ENCODE data around the gene CCDC50. TPM values are rescaled to one million over a fixed set of nuclear protein-coding genes. Genes with fewer than 3 reads are reported as not detected.

CCDC50 gene
- total RNA-seq, 1 donor from 2014 or later: 51.0 TPM

DNA sequence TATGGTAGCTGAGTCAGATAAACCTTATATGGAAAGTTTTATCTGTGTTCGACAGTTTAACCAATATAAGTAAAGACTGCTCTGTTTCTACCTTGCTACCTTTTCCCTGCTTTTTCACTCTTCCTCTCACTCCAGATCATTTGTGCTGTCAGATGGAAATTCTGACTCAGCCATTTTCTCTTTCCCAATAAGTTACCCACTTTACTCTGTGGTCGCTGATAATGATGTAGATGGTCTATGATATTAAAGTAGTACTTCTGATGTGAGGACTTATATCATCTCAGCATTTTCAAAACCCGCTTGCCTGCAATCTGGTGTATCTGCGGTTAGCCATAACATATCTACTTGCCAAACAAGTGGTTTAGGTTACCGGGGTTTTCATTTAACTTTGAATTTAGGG lies 16.1 kb downstream of the CCDC50 start:
- DNase-seq (ENCODE audit: low read depth): no peak

DNA sequence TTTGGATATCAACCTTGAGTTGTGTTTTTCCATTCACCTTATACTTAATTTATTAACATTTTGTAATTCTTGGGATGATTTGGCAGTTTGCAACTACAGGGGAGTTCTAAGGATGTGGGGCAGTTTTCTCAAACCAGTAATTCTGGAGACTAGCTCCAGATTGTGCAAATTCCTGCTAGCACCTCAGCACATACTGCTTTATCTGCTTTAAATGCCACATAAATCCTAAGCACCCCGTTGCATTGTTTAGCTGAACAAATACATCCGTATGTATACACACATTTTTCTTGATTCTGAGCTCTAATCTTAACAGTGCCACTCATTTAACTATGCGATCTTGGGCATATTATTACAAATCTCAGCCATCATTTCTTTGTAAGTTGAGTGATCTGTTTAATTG lies 18.0 kb downstream of the CCDC50 start:
- DNase-seq (ENCODE audit: low read depth): no peak

DNA sequence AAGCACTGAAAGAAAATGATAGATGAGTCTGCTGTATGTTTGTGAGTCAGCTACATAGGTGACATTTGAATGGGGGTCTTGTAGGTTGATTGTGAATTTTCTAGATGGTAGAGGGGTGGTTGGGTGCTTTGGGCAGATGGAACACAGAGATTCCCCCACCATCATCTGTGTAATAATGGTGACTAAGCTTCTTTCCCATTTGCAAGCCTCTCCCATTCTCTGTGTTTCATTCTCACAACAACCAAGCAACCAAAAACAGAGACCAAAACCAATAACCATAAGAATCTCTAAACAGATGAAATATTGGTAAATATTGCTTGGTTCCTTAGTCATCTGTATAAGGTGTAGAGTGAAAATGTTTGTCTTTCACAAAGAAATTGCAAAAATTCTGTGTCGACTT lies 18.9 kb downstream of the CCDC50 start:
- no peak for DNase-seq (ENCODE audit: low read depth)

DNA sequence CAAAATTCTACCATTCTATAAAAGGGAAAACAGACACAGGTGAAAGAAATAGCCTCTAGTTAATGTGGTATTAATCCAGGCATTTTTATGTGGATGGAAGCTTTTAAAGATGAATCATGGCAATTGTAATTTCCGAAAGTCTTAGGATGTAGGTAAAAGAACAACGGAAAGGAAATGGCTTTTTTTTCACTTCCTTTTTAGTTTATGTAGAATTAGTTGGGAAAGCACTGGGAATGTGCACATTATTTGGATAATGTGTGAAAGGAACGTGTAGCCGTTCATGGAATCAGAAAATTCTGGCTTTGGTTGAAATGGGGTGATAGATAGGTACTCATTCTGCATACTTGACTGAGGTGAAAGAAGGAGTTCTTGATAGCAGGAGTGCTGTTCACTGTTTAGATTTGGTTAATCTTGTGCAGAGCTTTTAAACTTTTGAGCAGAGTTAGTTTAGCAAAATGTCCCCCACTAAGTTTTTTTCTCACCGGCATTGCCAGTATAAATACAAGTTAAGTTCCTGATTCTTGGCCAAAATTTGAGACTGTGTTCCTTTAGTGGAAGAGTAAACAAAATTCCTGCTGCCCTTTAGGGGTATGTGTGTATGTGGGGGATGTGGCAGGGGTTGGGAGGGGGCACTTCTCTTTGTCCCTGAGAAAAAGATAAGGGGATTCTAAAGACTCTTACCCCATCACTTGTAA lies 21.3 kb downstream of the CCDC50 start:
- DNase-seq (ENCODE audit: low read depth): no peak

DNA sequence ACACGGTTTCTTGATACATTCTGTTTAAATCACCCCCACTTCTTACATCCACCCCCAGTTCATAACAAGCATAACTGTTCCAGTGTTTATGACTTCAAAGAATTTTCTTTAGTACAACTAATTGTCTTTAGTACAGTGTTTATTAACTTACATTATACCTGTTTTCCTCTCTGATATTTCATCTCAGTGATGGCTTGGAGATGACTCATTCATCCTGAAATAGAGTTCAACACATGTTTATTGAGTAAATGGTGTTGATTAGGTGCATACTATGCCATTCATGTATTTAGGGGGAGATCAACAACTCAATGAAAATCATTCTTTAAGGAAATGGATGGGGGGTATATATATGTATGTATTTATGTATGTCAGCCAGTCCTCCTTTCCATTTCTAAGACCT lies 22.8 kb downstream of the CCDC50 start:
- no peak for DNase-seq (ENCODE audit: low read depth)

DNA sequence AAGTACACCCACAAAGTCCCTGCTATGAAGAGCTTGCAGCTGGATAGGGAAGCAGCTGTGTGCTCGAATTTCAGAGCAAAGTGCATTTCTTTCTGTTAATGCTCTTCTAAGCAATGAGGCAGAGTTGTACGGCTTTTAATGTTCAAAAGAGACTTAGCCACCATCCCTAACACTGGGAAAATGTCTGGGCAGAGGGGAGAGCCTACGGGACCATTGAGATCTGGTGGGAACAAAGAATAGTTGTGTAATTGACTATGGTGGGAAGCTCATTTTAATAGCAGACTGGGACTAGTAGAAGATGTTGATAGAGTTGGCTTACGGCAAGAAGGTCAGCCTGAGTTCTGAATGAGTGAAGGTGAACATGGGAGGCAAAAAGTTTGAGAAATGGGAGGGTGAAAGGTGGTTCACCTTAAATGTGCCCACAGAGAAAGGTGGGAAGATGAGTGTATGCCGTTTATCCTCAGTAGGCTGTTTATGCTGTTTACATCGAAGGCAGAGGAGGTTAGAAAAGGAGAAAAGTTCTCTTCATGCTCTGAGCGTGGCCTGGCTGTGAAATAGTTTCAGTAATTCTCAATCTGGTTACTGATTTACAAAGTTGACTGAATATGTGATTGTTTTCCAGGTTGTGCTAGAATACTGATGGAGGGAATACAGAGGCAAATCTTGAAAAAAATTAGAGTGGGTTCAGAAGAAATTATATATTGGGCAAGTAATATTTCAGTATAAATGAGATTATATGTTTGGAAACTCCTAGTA lies 24.0 kb downstream of the CCDC50 start:
- DNase-seq (ENCODE audit: low read depth): no peak

DNA sequence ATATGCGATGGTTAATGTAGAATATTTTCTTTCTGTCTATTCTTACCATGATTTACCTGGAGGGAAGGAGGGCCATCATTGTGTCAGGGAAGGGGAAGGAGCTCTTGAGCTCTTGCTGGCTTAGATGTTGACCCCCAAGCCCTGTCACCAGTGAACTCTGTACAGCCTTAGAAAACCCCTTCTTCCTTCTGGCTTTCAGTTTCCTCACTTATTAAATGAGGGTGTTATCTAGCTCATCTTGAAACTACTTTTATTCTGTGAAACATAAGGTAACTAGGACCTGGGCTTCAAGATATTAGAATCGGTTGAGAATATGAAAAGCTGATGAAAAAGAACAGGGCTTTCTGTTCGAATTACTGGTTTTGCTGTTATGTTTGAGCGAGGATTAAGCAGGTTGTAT lies 26.2 kb downstream of the CCDC50 start:
- no peak for DNase-seq (ENCODE audit: low read depth)

DNA sequence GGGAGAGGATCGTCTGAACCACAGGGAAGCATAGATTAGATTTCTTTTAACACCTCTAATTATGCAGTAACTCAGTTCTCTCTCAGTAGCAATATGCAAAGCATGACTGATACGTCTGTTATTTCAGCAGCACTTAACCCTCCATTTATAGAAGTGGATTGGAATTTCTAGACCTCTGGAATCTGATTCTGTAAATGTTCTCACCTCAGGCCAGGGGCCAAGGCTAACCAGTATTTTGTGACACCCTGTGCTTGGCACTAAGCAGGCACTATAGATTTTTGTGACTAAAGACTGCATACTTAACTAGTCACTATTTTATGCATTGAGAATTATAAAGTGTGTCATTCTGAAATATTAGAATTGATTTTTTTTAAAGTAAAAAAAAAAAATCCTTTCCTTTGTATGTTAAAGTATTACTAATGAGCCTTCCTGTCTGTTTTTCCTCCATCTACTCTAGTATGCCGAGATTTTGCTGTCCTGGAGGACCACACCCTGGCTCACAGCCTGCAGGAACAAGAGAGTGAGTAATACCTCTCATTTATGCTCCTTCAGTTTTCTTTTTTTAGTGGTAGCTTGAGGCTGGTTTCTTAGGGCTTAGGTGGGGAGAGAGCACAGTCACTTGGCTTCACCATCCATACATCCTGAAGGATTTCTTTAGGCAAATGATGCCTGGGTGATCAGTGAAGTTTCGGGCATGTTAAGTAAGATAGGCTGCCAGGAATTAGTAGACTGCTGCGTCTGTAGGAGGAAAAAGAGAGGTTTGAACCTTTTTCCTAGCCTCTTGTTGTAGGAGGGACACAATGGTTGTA lies 27.6 kb downstream of the CCDC50 start:
- peak; percentile 59 for DNase-seq (ENCODE audit: low read depth)

DNA sequence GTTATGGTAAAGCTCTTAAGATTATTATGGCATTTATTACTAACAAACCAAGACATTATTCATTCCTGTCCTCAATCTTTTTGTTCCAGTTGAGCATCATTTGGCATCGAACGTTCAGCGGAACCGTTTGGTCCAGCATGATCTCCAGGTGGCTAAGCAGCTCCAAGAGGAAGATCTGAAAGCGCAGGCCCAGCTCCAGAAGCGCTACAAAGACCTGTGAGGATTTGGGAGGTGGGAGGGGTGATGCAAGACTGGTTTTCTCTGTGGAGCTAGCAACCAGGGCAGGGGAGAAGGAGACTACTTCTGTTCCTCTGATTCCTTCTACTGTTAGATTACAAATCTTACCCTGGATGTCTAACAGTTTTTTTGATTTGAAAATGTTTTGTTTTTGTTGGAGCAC lies 28.7 kb downstream of the CCDC50 start:
- DNase-seq (ENCODE audit: low read depth): no peak

DNA sequence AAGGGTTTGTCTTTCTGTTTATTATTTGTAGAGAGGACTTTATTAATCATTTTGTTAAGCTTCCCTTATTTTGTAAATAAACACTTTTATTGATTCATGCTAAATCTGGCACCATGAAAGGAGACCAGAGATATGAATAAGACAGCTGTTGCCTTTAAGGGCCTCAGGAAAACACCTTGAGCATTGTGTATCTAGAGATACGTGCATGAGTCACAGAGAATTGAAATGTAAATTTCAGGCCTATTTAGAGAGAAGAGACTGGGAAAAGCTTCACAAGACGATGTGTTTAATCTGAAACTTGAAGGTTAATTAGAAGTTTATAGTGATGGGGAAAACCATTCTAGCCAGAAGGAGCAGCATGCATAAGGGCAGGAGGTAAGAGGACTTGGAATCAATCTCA lies 29.7 kb downstream of the CCDC50 start:
- no peak for DNase-seq (ENCODE audit: low read depth)

DNA sequence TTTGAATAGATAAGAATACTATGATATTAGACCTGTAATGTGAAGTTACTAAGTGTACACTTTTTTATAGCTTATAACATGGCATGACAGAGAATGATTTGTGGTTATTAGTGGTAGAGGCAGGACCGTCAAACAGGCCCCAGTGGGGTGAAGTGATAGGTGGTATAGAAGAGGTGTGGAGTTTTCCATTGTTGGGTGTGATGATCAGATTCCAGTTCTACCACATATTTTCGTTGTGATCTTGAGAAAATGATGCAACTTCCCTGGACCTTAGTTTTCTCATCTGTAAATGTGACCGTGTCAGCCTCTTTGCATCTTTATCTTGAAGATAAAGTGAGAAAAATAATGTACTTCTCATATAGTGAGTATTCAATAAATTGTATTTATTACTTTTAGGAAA lies 31.4 kb downstream of the CCDC50 start:
- no peak for DNase-seq (ENCODE audit: low read depth)

DNA sequence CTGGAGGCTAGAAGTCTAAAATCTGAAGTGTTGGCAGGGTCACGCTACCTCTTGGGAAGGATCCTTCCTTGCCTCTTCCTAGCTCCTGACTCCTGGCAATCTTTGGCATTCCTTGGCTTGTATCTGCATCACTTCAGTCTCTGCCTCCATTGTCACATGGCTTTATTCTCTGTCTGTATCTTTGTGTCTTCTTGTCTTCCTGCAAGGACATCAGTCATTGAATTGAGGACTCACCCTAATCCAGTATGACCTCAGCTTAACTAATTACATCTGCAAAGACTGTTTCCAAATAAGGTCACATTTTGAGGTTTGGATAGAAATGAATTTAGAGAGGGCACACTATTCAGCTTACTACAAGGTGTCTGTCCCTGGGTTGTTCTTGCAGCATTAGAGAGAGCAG lies 32.3 kb downstream of the CCDC50 start:
- DNase-seq (ENCODE audit: low read depth): no peak

DNA sequence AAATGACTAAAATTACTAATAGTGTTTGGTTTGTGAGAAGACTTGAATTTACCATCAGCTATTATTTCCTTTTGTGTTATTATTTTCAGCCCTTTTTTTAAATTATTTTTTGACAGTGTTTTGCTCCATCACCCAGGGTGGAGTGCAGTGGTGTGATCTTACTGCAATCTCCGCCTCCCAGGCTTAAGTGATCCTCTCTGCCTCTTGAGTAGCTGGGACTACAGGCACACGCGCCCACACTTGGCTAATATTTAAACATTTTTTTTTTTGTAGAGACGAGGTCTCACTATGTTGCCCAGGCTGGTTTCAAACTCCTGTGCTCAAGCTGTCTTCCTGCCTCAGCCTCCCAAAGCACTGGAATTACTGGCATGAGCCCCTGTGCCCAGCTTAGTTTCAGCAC lies 32.8 kb downstream of the CCDC50 start:
- no peak for DNase-seq (ENCODE audit: low read depth)

DNA sequence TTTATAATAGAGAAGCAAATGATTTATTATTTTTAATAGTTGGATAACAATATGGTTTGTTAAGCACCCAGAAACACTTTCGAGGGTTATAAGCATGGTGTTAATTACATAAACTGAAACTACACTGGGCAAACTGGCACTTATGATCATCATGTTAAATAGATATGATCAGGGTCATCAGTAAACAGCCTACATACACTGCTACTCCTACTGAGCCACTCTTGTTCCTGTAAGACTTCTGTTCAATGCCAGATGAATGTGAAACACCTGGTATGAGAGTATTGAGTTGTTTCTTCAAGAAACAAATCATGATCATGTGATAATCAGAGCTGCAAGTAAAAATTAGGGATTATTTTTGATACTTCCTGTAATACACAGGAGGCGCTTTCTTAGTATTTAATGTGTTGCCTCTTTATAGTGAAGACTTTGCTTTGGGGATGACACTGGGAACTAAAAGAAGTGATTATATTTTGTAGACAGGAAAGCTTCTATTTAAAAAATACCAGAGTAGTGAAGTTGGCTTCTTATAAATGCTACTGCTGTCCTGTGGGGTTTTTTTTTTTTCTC lies 33.4 kb downstream of the CCDC50 start:
- no peak for DNase-seq (ENCODE audit: low read depth)

DNA sequence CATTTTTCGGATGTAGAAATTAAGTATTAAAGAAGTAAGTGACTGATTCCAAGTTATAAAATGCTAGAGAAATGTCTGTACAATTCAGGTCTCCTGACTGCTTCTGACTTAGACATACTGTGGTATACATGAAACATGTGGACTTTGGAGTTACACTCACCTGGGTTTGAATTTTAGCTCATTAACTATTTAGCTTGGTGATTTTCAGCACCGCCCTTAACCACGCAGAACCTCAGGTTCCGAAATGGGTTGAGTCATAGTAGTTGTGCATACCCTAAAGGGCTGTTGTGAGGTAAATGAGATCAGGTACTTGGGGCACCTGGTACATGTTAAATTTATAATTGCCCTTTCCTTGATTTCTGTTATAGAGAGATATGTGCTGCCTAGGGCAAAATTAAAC lies 34.0 kb downstream of the CCDC50 start:
- DNase-seq (ENCODE audit: low read depth): no peak

DNA sequence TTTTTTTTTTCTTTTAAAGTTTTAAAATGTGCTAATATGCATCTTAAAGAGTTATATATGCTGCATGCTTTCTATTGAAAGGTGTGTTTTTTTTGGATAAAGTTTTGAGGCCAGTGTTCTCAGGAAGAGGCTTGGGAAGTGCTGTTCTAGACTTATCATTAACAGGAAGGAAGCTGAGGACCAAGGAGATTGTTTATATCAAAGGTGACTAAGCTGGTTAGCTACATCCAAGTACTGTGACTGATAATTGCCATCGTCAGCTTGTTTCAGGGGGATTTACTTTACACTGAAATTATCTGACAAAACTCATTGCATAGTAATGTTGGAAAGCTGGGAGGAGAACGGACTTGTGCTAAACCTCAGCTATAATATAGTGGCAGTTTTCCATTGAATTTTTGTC lies 37.5 kb downstream of the CCDC50 start:
- no peak for DNase-seq (ENCODE audit: low read depth)

DNA sequence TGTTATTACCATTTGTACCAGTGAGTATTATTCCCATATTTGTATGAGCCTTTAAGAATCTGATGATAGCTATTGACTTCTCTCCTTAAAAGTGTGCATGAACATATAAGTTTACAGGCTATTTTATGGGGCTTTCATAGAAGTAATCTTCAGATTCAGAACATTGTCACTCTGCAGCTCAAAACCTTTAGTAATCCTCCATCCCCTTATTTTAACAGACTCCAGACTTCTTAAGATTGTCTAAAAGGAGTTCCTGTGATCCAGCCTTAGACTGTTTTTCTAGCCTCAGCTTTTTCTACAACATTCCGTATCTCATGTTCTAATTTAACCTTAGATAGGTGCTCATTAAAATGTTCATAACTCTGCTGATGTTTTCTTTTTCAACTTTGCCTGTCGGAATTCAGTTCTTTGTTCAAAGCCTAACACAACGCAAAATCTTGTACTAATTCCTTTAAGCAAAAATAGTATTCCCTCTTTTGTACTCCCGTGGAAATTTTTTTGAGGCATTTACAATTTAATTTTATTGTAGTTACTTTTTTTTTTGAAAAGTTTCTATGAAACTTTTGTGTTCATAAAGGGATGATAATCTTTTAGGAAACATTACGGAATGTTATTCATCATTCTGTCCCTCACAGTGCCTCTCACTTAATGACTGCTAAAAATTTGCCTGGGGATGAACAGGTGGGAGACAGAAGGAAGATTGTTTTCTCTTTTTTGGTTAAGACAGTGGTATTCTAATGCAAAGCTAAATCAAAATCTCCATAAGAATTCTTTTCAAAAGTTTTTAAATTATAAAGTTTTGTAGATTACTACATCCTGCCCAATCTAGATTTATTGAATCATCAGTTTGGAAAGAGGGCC lies 39.8 kb downstream of the CCDC50 start:
- no peak for DNase-seq (ENCODE audit: low read depth)

DNA sequence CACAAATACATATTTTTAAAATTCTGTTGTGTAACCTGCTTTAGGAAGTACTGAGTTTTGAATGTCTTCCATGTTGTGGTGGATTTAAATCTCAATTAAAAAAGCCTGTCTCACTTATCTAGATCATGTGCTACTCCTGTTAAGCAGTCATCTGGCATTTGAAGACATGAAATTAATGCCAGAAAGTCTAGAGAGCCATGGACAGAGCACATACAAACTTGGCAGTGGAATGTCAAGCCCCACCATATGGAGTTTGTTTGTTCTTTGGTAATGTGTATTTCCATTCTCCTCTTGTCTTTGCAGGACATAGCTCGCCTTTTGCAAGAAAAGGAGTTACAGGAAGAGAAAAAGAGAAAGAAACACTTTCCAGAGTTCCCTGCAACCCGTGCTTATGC lies 40.4 kb downstream of the CCDC50 start:
- DNase-seq (ENCODE audit: low read depth): no peak

DNA sequence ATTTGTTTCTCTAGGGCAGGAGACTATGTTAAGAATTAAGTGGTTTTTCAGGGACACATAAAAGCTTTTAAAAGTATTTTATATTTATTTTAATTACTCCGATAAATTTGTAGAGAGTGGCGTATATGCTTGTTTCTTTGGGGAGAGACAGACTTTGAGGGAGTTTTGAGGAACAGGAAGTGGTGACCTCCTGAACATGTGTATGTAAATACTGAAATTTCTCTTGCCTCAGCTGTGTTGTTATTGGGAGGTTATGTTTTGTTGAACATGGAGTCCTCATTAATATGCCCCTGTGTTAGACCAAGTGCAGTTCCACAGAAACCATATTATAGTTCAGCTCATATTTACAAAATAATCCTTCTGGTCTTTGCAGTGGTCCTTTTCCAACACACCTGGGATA lies 42.9 kb downstream of the CCDC50 start:
- no peak for DNase-seq (ENCODE audit: low read depth)

DNA sequence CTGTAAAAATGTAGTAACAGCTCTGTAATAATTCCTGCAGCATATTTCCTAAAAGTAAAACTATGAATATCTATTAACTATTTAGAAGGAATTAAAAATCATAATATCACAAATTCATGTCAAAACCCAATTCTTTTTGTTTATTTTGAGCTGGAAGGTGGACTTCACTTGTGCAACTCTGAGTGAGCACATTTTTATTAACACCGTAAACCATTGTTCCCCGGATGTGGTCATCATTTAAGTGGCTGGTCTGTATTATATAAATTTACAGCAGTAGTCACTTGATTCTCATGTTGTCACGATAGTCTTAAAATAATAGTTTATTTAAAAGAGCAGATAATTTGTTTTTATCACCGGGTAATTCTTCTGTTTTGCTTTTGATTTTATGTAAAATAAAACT lies 44.1 kb downstream of the CCDC50 start:
- no peak for DNase-seq (ENCODE audit: low read depth)

Measured in myocyte (in vitro differentiated cells).